BE2C (cell line): ENCODE measurements around the gene CARTPT.

ENCODE experiments used
- DNase-seq: peaks from one replicate; pipeline ENCODE4 v3.0.0-alpha.2; 2020
- H3K27me3 ChIP-seq: fragments of 250-450 bp; sonication (Bioruptor Pico); 2 replicates; pipeline ENCODE4 v1.5.1; 2020; ENCODE audit warnings: mild to moderate bottlenecking
- H3K36me3 ChIP-seq: fragments of 250-450 bp; sonication (Bioruptor Pico); 2 replicates; pipeline ENCODE4 v1.5.1; 2020; ENCODE audit warnings: mild to moderate bottlenecking
- H3K4me1 ChIP-seq: fragments of 250-450 bp; sonication (Bioruptor Pico); 2 replicates; pipeline ENCODE4 v1.5.1; 2020
- H3K4me3 ChIP-seq: 2 replicates; pipeline ENCODE4 v1.5.1; 2011; ENCODE audit warnings: low read depth, low read length
- H3K9me3 ChIP-seq: fragments of 250-450 bp; sonication (Bioruptor Pico); 2 replicates; pipeline ENCODE4 v1.5.1; 2020
- TF ChIP-seq, protein P1 (sequence below): IDR thresholded peaks from 2 replicates; pipeline ENCODE4 v1.5.1; 2012; ENCODE audit warnings: mild to moderate bottlenecking, low read depth, low read length

The CARTPT gene

DNA sequence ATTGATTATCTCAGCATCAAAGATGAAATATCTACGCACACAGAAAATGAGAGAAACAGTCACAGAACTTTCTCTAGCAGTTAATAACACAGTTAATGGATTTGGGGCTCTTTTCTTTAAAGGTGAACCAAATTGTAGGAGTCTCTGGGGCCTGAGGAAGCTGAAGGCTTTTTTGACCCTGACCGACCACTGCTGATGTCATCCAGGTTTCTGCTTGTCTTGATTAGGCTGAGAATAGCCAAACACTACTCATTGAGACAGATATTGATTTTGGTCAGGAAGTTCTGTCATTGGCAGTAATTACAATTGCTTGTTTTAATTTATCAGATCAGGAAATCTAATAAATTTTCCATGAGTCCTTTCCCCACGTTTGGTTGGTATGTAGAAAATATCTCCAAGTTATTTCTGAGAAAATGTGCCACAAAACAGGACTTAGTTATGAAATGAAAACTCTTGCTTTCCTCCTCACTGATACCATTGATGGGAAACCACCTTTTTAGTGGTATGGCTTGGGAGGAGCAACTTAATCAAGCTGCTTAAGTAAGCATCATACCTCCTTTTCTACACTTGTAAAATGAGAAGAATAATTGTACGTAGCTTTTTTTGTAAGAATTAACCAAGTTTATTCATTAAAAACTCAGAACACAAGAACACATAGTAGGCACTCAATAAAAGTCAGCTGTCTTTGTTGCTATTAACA, 19.7 kb downstream of the CARTPT start:
- no peak for DNase-seq
- TF ChIP-seq, protein P1, sequence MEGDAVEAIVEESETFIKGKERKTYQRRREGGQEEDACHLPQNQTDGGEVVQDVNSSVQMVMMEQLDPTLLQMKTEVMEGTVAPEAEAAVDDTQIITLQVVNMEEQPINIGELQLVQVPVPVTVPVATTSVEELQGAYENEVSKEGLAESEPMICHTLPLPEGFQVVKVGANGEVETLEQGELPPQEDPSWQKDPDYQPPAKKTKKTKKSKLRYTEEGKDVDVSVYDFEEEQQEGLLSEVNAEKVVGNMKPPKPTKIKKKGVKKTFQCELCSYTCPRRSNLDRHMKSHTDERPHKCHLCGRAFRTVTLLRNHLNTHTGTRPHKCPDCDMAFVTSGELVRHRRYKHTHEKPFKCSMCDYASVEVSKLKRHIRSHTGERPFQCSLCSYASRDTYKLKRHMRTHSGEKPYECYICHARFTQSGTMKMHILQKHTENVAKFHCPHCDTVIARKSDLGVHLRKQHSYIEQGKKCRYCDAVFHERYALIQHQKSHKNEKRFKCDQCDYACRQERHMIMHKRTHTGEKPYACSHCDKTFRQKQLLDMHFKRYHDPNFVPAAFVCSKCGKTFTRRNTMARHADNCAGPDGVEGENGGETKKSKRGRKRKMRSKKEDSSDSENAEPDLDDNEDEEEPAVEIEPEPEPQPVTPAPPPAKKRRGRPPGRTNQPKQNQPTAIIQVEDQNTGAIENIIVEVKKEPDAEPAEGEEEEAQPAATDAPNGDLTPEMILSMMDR: no peak
- H3K4me3 ChIP-seq: no peak overlapping the region
- no peaks in the 10 kb centered on the region for H3K4me1 ChIP-seq
- H3K36me3 ChIP-seq: no peaks in the 10 kb centered on the region
- H3K9me3 ChIP-seq: no peaks in the 10 kb centered on the region
- no peaks in the 10 kb centered on the region for H3K27me3 ChIP-seq

DNA sequence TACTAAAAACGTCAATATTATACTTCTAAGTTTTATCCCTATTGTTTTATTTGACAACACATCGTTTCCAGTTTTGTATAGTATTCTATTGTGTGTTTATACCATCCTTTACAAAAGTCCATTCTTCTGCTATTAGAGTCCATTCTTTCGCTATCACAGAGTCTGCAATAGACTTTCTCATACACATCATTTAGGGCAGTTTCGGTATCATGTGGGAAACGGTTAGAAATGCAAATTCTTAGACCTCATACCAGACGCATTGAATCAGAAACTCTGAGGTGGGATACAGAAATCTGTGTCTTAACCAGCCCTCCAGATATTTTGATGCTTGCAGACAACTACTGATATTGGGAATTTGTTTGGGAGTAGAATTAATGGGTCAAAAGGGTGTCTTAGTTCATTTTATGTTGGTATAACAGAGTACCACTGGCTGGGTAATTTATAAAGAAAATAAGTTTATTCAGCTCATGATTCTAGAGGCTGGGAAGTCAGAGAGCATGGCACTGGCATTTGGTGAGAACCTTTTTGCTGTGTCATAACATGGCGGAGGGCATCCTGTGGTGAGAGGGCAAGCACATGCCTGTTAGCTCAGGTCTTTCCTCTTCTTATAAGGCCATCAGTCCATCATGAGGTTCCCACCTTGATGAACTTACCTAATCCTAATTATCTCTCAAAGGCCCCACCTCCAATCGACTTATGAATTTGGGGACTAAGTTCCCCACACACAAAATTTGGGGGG, 21.1 kb downstream of the CARTPT start:
- H3K4me3 ChIP-seq: no peak overlapping the region
- no peak for DNase-seq
- no peaks in the 10 kb centered on the region for H3K27me3 ChIP-seq
- no peaks in the 10 kb centered on the region for H3K36me3 ChIP-seq
- TF ChIP-seq, protein P1: no peak
- no peaks in the 10 kb centered on the region for H3K9me3 ChIP-seq
- no peaks in the 10 kb centered on the region for H3K4me1 ChIP-seq

DNA sequence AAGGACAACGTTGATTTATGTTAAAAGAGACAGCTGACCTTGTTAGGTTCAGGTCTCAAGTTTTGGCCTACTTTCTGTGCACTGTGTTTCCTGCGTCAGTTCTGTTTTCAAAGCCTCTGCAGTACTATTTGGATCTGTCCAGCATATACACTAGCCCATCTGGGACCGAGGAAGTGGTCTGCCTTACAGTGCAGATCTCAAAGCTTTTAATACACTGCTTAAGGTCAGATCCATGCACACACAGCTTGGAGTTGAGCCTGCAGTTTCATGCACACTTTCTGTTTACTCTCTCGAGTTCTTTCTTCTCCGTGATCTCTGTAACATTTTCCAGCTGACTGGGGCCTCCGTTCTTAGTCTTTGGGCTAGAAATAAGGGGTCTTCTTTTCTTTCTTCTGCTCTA, 24.1 kb downstream of the CARTPT start:
- Histone ChIP-seq H3K4me3 (no peak overlapping the region), H3K27me3 (no peaks in the 10 kb centered on the region), H3K36me3 (no peaks in the 10 kb centered on the region), H3K9me3 (no peaks in the 10 kb centered on the region), H3K4me1 (peaks cover 1% of the 10 kb centered on the region; the same call in 1 of the 2 replicates)
- DNase-seq: no peak
- TF ChIP-seq, protein P1: no peak

DNA sequence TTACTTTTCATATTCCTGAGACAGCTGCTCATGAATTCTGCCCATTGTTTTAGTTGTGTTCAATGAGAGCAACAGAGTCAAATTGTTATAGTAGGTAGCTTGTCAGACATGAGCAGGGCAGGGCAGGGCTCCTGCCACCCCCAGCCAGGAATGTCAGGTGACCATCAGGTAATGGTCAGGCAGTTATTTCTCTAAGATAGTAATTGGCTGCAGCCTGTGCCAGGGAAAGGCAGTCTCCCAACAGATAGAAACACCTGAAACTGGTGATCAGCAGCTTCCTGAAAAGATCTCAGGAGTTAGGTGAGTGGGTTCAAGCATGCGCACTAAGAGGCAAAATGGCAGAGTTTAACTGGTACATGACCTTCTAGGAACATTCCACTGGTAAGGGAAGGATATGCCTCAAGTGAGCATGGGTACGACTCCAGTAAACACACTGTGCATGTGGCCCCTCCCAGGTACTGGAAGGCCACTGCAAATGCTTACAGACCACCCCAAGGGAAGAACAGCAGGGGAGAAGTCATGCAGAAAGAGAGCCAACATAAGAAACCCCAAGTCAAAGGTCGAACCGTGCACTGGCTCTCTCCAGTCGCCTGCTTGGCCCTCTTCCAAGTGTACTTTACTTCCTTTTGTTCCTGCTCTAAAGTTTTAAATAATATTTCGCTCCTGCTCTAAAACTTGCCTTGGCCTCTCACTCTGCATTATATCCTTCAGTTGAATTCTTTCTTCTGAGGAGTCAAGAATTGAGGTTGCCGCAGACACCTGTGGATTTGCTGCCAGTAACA, 25.1 kb downstream of the CARTPT start:
- H3K9me3 ChIP-seq: no peaks in the 10 kb centered on the region
- no peak for DNase-seq
- H3K27me3 ChIP-seq: no peaks in the 10 kb centered on the region
- H3K4me3 ChIP-seq: no peak overlapping the region
- peaks cover 6% of the 10 kb centered on the region for H3K4me1 ChIP-seq
- no peaks in the 10 kb centered on the region for H3K36me3 ChIP-seq
- TF ChIP-seq, protein P1: no peak

DNA sequence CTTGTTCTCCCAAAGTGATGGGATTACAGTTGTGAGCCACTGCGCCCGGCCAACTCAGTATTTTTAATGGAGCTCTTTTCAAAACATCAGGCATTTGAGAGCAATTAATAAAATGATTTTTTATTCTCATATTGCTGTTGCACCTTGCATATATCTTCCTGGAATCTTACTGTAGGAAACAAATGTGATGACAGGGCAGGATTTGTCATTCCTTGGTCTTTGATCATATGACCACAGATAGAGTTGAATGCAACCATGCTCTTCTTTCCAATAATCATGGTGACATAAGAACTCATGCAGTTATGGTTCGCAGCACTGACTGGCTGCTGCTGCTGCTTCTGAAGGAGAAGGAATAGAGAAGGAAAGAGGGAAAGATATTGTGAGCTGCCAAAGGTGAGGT, 28.1 kb downstream of the CARTPT start:
- Histone ChIP-seq H3K4me1 (peaks cover 6% of the 10 kb centered on the region), H3K9me3 (no peaks in the 10 kb centered on the region), H3K36me3 (no peaks in the 10 kb centered on the region), H3K27me3 (no peaks in the 10 kb centered on the region), H3K4me3 (no peak overlapping the region)
- DNase-seq: no peak
- TF ChIP-seq, protein P1: no peak

DNA sequence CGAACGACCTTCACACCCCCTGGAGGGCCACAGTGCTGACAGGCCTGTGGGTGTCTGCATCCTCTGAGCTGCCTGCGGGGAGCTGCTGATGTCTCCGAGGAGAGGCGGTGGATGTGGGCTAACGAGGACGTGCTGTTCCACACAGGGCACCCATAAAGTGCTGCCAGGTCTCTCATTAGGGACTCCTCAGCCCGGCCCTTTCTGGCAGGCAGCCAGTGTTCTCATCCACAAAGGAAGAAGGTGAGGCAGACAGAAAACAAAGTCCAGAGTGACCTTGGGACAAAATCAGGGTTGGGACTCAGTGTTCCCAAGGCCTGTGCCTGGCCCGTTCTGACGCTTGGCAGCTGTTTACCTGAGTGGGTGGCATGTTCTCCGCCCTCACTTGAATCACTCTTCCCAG, 29.3 kb downstream of the CARTPT start:
- H3K9me3 ChIP-seq: no peaks in the 10 kb centered on the region
- H3K27me3 ChIP-seq: no peaks in the 10 kb centered on the region
- TF ChIP-seq, protein P1: no peak
- no peaks in the 10 kb centered on the region for H3K36me3 ChIP-seq
- H3K4me1 ChIP-seq: peaks cover 6% of the 10 kb centered on the region
- no peak overlapping the region for H3K4me3 ChIP-seq
- DNase-seq: peak; percentile 68
